Hepatocyte (in vitro differentiated cells): ENCODE results near the gene COX5A.

Experiments
- CTCF ChIP-seq: fragments of 200-600 bp; sonication (generic); IDR thresholded peaks from 2 replicates; pipeline ENCODE4 v1.5.1; 2016; ENCODE audit warnings: antibody characterized with exemption, mild to moderate bottlenecking; ENCODE audit not compliant: poor library complexity
- EZH2phosphoT487 ChIP-seq: fragments of 200-600 bp; sonication (generic); IDR thresholded peaks from one replicate; pipeline ENCODE4 v1.6.1; 2018; ENCODE audit warnings: antibody characterized with exemption, mild to moderate bottlenecking, low read depth, moderate library complexity; ENCODE audit not compliant: unreplicated experiment, severe bottlenecking

GRCh38 chr15:74884428-74885223 lies 53.2 kb downstream of the COX5A start:
- TF ChIP-seq CTCF (no peak), EZH2phosphoT487 (no peak)
